ENCODE measurements around the gene C6orf132.

GRCh38 chr6:42103753-42104094, 38.7 kb downstream of the C6orf132 start:
- TF ChIP-seq CTCF (conservative IDR thresholded peaks at IDR 0.05; ENCODE audit: low read length) = no peak
- no peak for TF ChIP-seq EZH2phosphoT487 (IDR thresholded peaks at IDR 0.05; ENCODE audit: borderline replicate concordance)

Data from Loucy (cell line).